ENCODE data around the gene SLC26A6. TPM values are rescaled to one million over a fixed set of nuclear protein-coding genes. Genes with fewer than 3 reads are reported as not detected.

Gene SLC26A6
- total and polyA plus RNA-seq, 2 donors = 8.0 to 12.9 TPM

DNA sequence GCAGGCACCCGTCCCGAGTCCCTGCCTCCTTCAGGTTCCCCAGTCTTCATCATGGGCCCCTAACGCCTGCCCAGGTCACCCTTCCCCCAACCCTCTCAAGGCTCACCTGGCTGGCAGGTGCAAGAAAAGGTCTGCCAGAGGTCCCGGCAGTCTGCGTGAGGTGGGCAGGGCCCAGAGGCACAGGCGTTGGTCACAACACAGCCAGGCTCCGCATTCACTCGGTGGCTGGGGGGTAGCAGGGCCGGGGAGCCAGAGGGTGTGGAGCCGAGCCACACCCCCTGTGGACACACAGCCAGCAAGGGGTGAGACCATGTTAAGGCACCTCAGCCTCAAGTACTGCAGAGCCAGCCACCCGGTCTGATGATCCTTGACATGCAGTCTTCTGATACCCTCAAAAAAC lies 16.5 kb upstream of the SLC26A6 start:
- H3K27ac ChIP-seq (ENCODE audit: low read depth) = no peak overlapping the region
- H3K4me3 ChIP-seq (ENCODE audit: low read depth, low read length) = no peak overlapping the region
- no peaks in the 10 kb centered on the region for H3K4me1 ChIP-seq (ENCODE audit: insufficient read depth)
- no peaks in the 10 kb centered on the region for H3K36me3 ChIP-seq (ENCODE audit: insufficient read depth)
- no peak for DNase-seq (ENCODE audit: extremely low spot score)
- WGBS = 81% methylated on average over 11 of the region's 11 CpGs

DNA sequence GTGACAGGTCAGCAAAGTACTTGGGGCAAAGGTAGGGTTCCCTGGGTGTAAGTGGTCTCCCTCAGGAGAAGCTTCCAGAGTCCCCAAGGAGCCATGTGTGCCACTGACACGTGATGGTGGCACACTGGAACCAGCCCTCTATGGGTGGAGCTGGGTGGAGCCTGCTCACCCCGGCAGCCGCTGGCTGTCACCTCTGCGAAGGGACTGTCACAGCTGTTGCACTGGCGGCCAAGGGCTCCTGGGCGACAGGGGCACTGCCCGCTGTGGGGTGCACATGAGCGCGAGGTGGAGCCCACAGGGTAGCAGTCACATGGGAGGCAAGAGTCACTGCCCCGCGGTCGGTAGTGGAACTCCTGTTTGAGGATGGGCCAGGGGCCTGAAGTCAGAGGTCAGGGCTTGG lies 15.5 kb upstream of the SLC26A6 start:
- DNase-seq (ENCODE audit: extremely low spot score) = no peak
- no peaks in the 10 kb centered on the region for H3K4me1 ChIP-seq (ENCODE audit: insufficient read depth)
- H3K36me3 ChIP-seq (ENCODE audit: insufficient read depth) = no peaks in the 10 kb centered on the region
- WGBS = 87% methylated on average over 12 of the region's 12 CpGs
- no peak overlapping the region for H3K27ac ChIP-seq (ENCODE audit: low read depth)
- H3K4me3 ChIP-seq (ENCODE audit: low read depth, low read length) = no peak overlapping the region

DNA sequence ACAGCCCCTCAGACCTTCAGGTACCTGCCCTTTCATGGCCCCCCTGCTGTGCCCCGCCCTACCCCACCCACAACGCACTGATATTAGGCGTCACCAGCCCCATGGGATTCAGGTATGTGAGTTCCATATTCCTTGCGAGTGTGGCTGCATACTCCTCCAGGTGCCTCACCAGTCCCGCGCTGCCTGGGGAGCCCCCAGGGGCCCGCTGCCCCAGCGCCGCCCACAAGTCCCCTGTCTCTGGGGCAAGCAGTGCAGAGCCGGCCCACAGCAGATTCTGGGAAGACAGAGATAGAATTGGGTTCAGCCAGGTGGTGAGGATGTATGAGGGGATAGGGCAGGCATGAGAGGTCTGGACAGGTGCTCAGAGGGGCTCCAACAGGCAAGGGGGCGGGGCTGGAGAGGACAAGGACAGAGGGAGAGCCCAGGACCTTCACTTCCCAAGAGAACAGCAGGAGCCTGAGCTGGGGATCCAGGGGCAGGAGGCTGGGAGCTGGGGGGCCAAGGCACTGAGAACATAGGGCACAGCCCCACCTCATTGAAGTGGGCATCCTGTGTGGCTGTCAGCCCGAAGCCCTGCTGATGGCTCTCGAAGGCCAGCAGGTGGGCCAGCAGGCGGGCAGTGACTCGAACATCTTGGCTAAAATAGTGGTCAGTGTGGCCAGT lies 13.1 kb upstream of the SLC26A6 start:
- no peaks in the 10 kb centered on the region for H3K36me3 ChIP-seq (ENCODE audit: insufficient read depth)
- DNase-seq (ENCODE audit: extremely low spot score) = no peak
- WGBS = 88% methylated on average over 15 of the region's 15 CpGs

DNA sequence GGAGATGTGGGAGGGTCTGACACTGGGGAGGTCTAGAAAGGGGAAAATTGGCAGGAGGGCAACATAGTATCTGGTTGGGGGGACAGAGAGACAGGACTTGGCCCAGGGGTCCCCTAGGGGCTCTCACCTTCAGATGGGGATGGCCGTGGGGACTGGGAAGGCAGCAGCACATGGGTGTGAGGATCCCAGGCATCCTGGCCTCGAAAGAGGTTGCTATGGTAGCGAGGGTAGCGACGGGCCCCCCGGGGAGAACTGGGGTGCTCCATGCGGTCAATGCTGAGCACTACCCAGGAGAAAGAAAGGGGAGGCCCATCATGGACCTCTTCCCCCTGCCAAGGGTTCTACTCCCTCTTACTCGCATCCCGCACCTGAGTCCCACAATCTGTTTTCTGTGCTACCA lies 12.5 kb upstream of the SLC26A6 start:
- Histone ChIP-seq H3K4me3 (ENCODE audit: low read depth, low read length) (no peak overlapping the region), H3K27ac (ENCODE audit: low read depth) (no peak overlapping the region), H3K36me3 (ENCODE audit: insufficient read depth) (no peaks in the 10 kb centered on the region), H3K4me1 (ENCODE audit: insufficient read depth) (no peaks in the 10 kb centered on the region)
- DNase-seq (ENCODE audit: extremely low spot score) = no peak
- 88% methylated on average over 9 of the region's 9 CpGs for WGBS

More for the DNA sequence above, 13.1 kb upstream of the SLC26A6 start:
- H3K4me1 ChIP-seq (ENCODE audit: insufficient read depth) = no peaks in the 10 kb centered on the region
- H3K27ac ChIP-seq (ENCODE audit: low read depth) = no peak overlapping the region
- H3K4me3 ChIP-seq (ENCODE audit: low read depth, low read length) = no peak overlapping the region

DNA sequence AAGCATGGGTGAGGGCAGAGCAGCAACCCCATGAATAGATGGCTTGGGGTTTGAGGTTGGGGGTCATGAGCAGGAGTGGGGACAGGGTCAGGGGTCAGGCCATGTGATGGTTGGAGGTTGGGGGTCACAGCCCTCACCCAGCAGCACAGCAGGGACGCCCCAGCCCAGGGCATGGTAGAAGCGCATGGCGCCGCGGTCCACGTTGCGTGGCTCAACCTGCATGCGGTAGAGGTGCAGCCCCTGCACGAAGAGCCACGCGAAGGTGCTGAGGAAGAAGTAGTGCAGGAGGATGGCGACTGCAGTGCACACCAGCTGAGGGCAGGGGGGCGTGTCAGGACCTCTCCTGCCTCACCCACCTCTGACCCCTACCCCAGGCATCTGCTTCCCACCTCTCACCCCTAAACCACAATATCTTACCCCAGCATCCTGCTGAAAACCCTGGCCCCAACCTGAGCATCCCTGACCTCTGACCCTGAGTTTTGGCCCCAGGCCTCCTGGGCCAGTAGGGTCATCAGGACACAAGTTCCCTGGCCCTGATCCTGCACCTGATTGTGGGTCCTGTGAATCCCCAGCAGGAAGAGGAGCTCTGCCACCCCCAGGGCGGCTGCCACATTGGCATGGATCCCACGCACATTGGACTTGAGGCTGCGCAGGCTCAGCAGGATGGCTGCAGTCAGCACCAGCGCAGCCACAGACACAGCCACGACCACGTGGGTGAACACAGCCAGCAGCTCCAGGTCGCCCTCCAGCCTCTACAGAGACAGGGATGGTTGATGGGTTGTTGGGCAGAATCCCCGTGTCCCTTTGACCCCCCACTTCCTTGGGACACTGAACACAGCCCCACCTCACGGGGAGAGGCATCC lies 9.9 kb upstream of the SLC26A6 start:
- no peaks in the 10 kb centered on the region for H3K36me3 ChIP-seq (ENCODE audit: insufficient read depth)
- H3K4me3 ChIP-seq (ENCODE audit: low read depth, low read length) = no peak overlapping the region
- 89% methylated on average over 22 of the region's 22 CpGs for WGBS
- H3K27ac ChIP-seq (ENCODE audit: low read depth) = no peak overlapping the region
- DNase-seq (ENCODE audit: extremely low spot score) = no peak
- no peaks in the 10 kb centered on the region for H3K4me1 ChIP-seq (ENCODE audit: insufficient read depth)

DNA sequence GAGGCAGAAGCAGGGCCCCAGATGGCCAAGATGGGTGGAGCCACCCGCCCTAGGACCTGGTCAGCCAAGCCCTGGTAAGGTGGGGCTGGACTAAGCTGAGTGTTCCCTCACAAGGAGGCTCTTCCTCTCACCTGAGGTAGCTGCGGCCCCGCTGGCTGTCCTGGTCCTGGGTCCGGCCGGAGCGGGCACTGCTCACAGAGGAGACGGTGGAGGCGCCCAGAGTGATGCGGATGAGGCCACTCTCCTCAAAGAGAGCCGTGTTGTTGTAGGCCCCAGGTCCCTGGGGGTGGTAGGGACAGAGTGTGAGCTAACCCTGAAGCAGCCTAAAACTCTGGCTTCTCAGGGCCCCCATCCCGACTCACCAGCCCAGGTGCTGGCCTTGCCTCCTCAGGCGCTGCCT lies 7.3 kb upstream of the SLC26A6 start:
- H3K36me3 ChIP-seq (ENCODE audit: insufficient read depth) = no peaks in the 10 kb centered on the region
- H3K4me3 ChIP-seq (ENCODE audit: low read depth, low read length) = no peak overlapping the region
- WGBS = 91% methylated on average over 12 of the region's 12 CpGs
- no peak overlapping the region for H3K27ac ChIP-seq (ENCODE audit: low read depth)
- no peak for DNase-seq (ENCODE audit: extremely low spot score)
- H3K4me1 ChIP-seq (ENCODE audit: insufficient read depth) = no peaks in the 10 kb centered on the region

DNA sequence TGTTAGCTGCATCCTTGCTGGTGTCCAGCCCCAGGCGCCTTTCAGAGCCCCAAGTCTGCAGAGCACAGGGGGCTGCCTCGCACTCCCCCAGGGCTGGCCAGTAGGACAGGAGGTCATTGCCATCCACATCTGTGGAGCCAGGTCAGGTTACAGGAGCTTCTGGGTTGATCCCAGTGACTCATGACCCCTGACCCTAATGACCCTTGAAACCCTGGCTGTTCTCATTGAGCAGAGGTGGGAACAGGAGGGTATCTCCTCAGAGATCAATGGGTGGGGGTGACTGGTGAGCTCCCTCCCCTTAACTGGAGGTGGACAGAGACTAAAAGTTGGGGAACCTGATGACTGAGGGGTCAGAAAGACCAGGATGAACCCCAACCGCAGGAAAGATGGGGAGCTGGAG lies 6.1 kb upstream of the SLC26A6 start:
- H3K36me3 ChIP-seq (ENCODE audit: insufficient read depth) = no peaks in the 10 kb centered on the region

DNA sequence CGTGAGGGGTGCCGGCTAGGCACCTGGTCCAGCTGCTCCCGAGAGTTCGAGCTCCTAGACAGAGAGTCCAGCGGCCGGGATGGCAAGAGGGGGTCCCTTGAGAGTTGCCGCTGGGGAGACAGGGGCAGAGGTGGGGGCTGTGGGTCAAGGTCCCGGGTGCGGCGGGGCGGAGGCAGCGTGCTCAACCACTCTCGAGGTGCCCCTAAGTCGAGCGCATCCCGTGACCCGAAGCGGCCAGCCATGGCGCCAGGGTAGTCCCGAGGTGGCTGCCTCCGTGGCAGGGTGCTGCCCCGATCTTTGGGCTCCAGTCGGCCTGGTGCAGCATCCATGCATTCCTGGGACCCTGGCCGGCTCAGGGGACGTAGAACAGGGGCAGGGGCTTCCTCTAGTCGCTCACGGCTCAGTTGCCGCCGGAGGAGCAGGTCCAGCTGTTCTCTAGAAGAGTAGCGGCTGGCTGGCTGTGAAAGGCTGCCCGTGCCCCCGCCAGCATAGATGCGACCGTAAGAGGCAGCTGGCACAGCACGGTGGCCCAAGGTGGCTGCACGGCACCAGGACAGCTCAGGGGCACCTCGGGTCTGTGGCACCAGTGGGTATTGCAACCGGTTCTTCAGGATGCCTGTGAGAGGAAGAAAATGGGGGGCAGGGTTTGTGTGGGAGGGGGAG lies 4.8 kb upstream of the SLC26A6 start:
- no peaks in the 10 kb centered on the region for H3K36me3 ChIP-seq (ENCODE audit: insufficient read depth)
- no peak overlapping the region for H3K27ac ChIP-seq (ENCODE audit: low read depth)
- no peak overlapping the region for H3K4me3 ChIP-seq (ENCODE audit: low read depth, low read length)
- H3K4me1 ChIP-seq (ENCODE audit: insufficient read depth) = no peaks in the 10 kb centered on the region
- WGBS = 85% methylated on average over 38 of the region's 38 CpGs
- DNase-seq (ENCODE audit: extremely low spot score) = no peak

More for the DNA sequence above, 6.1 kb upstream of the SLC26A6 start:
- H3K4me3 ChIP-seq (ENCODE audit: low read depth, low read length) = no peak overlapping the region
- WGBS = 92% methylated on average over 3 of the region's 3 CpGs
- H3K27ac ChIP-seq (ENCODE audit: low read depth) = no peak overlapping the region
- no peaks in the 10 kb centered on the region for H3K4me1 ChIP-seq (ENCODE audit: insufficient read depth)
- no peak for DNase-seq (ENCODE audit: extremely low spot score)

DNA sequence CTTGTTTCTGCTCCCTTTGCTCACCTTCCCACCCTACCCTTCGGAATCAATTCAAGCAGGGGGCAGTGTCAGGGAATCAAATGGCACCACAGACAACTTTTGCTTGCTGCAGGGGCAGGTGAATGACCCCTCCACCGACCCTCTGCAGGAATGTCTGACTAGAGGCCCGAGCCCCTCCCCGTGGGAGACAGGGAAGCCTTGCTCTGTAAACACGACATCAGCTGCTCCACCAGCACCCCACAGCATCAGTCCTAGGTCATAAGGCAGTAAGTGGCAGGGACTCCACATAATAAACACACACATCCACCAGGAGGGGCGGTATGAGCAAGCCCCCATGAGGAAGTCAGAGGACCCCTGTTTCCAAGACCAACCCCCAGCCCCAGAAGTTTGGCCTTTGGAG lies 2.0 kb upstream of the SLC26A6 start:
- Histone ChIP-seq H3K4me1 (ENCODE audit: insufficient read depth) (no peaks in the 10 kb centered on the region), H3K27ac (ENCODE audit: low read depth) (no peak overlapping the region), H3K4me3 (ENCODE audit: low read depth, low read length) (no peak overlapping the region), H3K36me3 (ENCODE audit: insufficient read depth) (no peaks in the 10 kb centered on the region)
- WGBS = 55% methylated on average over 6 of the region's 6 CpGs
- DNase-seq (ENCODE audit: extremely low spot score) = no peak

DNA sequence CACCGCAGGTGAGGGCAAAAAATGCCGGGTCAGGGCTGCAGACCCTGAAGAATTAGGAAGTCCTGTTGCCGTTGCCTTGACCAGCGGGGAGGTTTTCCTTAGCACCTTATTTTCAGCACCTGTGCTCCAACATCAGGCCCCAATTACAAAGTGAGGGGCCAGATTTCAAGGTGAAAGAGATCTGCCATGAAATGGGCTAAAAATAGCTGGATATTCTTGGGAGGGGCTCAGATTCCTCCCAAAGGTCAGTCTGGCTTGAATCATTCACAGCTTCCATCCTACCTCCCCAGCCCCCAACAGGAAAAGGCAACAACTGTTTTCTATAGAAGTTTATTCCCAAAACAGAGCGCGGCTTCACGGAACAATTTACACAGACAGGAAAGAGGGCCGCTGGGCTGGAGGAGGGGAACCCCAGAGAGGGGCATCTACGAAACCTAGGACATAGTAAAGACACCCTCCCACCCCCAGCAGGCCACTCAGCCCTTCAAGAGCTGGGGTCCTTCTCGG lies 941 bp upstream of the SLC26A6 start:
- Histone ChIP-seq H3K36me3 (ENCODE audit: insufficient read depth) (no peaks in the 10 kb centered on the region), H3K4me3 (ENCODE audit: low read depth, low read length) (peak overlapping the region; percentile 61), H3K27ac (ENCODE audit: low read depth) (no peak overlapping the region), H3K4me1 (ENCODE audit: insufficient read depth) (no peaks in the 10 kb centered on the region)
- DNase-seq (ENCODE audit: extremely low spot score) = no peak
- WGBS = 43% methylated on average over 10 of the region's 10 CpGs

DNA sequence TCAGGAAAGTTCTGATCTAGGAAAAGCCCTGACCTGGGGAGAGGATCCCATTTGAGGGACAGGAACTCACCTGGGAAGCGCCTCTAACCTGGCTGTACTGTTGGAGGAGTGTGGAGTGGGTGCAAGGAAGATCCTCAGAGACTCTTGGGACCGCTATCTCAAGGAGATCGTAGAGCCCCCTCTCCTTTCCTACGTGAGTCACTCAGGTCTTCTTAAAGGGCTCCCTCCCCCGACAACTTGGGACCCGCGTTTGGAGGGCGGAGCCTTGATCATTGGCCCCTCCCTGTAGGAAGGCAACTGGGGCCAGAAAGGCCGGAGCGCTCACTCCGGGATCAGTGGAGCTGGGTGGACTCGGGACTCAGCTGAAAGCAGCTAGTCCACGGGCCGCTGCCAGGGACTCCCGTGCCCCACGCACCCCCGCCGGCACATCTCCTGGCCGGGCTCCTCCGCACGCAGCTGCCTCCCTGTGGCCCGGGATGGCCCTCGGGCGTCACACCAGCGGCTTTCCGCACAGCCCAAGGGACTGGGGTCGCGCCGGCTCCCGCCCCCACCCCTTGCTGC lies 520 bp downstream of the SLC26A6 start:
- DNase-seq (ENCODE audit: extremely low spot score) = no peak
- H3K4me1 ChIP-seq (ENCODE audit: insufficient read depth) = no peaks in the 10 kb centered on the region

DNA sequence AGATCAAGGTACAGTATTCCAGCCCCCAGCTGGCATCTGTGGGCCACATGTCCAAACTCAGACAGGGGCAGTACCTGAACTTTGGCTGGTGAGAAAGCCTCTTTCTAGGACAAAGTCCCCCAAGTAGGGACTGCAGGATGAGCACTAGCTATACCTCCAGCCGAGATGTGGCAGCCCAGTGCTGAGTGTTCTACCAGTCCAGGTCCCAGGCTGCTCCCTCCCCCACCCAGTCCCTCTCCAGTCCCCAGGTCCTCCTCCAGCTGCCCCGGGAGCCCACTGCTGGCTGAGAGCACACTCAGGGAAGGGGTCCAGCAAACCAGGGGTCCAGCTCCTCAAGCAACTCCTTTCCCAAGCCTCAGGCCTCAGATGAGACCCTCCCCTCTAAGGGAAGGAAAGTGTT lies 1.5 kb downstream of the SLC26A6 start:
- H3K36me3 ChIP-seq (ENCODE audit: insufficient read depth) = no peaks in the 10 kb centered on the region
- WGBS = 94% methylated on average over 2 of the region's 2 CpGs
- no peak overlapping the region for H3K27ac ChIP-seq (ENCODE audit: low read depth)
- no peak for DNase-seq (ENCODE audit: extremely low spot score)
- H3K4me3 ChIP-seq (ENCODE audit: low read depth, low read length) = no peak overlapping the region
- H3K4me1 ChIP-seq (ENCODE audit: insufficient read depth) = no peaks in the 10 kb centered on the region

More for the DNA sequence above, 520 bp downstream of the SLC26A6 start:
- Histone ChIP-seq H3K27ac (ENCODE audit: low read depth) (no peak overlapping the region), H3K4me3 (ENCODE audit: low read depth, low read length) (peak overlapping the region; percentile 61), H3K36me3 (ENCODE audit: insufficient read depth) (no peaks in the 10 kb centered on the region)
- 3% methylated on average over 30 of the region's 30 CpGs for WGBS

DNA sequence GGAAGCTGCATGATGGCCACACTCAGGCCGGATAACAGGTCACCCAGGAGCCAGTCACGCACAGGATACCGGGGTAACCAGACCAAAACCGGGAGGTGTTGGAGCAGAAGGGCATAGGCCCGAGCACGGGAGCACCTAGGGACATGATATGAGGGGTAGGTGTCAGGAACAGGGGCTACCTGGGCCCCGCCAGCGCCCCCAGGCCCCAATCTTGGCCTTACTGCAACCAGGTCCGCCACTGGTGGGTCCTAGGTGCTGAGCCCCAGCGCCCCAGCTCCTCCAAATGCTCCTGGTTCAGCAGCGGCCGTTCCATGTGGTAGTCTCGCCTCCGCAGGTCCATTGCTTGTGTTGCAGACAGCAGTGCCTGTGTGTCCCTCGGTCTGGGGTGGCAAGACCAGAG lies 2.0 kb downstream of the SLC26A6 start:
- WGBS = 94% methylated on average over 15 of the region's 15 CpGs
- H3K4me3 ChIP-seq (ENCODE audit: low read depth, low read length) = no peak overlapping the region
- no peaks in the 10 kb centered on the region for H3K4me1 ChIP-seq (ENCODE audit: insufficient read depth)
- no peak overlapping the region for H3K27ac ChIP-seq (ENCODE audit: low read depth)
- DNase-seq (ENCODE audit: extremely low spot score) = no peak
- no peaks in the 10 kb centered on the region for H3K36me3 ChIP-seq (ENCODE audit: insufficient read depth)
